ENCODE data around the gene SPRED2.

SPRED2 gene

DNA sequence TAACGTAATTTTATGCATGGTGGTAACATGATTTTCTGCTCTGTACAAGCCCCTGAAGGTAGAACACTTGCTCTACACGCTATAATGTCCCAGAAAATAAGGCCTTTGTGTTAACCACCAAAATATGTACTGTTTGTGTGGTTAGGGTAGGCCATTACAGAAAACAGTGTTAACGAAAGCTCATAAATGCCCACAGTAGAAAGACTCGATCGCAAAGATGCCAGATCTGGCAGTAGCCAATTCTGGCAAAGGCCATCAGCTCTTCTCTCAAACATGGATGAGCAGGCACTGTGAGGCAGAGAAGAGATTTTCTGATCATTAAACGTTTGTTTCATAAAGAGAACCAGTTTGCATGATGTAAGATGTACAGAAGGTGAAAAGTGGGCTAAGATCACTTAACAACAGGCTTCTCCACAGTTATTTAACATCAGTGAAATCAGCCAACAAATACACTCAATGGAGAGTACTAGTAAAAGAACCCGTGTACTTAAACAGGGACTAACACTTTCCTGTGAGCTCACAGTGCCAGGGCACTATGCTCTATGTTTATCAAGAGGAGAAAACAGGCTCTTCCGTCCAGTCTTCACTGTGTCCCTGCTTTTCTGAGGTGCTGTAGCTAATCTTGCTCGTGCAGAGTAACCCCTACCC is 80.3 kb downstream of the SPRED2 start:
- no peak overlapping the region for H3K4me3 ChIP-seq (ENCODE audit: low read depth, low read length)
- no peak for DNase-seq (ENCODE audit: low read depth)
- TF ChIP-seq, protein P1, sequence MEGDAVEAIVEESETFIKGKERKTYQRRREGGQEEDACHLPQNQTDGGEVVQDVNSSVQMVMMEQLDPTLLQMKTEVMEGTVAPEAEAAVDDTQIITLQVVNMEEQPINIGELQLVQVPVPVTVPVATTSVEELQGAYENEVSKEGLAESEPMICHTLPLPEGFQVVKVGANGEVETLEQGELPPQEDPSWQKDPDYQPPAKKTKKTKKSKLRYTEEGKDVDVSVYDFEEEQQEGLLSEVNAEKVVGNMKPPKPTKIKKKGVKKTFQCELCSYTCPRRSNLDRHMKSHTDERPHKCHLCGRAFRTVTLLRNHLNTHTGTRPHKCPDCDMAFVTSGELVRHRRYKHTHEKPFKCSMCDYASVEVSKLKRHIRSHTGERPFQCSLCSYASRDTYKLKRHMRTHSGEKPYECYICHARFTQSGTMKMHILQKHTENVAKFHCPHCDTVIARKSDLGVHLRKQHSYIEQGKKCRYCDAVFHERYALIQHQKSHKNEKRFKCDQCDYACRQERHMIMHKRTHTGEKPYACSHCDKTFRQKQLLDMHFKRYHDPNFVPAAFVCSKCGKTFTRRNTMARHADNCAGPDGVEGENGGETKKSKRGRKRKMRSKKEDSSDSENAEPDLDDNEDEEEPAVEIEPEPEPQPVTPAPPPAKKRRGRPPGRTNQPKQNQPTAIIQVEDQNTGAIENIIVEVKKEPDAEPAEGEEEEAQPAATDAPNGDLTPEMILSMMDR (IDR thresholded peaks at IDR 0.05; ENCODE audit: low read depth, low read length) = no peak
- TF ChIP-seq, protein P2, sequence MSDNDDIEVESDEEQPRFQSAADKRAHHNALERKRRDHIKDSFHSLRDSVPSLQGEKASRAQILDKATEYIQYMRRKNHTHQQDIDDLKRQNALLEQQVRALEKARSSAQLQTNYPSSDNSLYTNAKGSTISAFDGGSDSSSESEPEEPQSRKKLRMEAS (IDR thresholded peaks at IDR 0.05; ENCODE audit: low read depth, low read length) = no peak
- TF ChIP-seq MYC (IDR thresholded peaks at IDR 0.05; ENCODE audit: low read depth, low read length) (no peak), POLR2A (IDR thresholded peaks at IDR 0.05; ENCODE audit: extremely low read depth, insufficient read length) (no peak)

DNA sequence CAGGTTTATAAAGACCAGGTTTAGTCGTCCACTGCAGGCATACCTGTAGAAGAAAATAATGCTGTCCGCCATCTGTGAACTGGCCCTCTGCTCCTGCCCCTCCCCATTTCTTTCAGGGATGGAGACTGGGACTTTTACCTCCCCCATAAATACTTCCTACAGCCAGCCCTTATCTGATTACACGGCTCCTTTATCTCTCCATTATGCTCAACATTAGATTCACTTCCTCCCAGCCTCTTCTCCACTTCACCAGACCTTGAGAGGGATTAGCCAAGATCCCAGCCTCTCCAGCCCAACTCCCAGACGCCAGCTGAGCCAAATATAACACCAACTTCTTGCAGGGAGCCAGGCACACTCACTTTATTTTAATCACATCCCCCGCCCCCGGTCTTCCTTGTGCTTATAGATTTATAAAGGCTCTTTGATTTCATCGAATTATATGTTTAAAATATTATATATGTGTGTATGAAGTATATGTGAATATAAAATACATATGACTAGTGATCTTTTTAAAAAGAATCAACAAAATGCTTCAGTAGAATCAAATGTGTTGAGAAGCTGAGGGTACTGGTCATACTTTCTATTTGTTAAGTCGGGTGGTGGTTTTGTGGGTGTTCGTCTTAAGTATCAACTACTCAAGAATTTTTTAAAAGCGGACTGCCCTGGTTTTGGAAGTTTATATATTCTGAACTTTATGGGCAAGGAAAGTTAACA is 81.0 kb downstream of the SPRED2 start:
- TF ChIP-seq, protein P1 (IDR thresholded peaks at IDR 0.05; ENCODE audit: low read depth, low read length) = no peak
- TF ChIP-seq MYC (IDR thresholded peaks at IDR 0.05; ENCODE audit: low read depth, low read length) (no peak), POLR2A (IDR thresholded peaks at IDR 0.05; ENCODE audit: extremely low read depth, insufficient read length) (no peak)
- no peak overlapping the region for H3K4me3 ChIP-seq (ENCODE audit: low read depth, low read length)
- peak; percentile 31 for DNase-seq (ENCODE audit: low read depth)

DNA sequence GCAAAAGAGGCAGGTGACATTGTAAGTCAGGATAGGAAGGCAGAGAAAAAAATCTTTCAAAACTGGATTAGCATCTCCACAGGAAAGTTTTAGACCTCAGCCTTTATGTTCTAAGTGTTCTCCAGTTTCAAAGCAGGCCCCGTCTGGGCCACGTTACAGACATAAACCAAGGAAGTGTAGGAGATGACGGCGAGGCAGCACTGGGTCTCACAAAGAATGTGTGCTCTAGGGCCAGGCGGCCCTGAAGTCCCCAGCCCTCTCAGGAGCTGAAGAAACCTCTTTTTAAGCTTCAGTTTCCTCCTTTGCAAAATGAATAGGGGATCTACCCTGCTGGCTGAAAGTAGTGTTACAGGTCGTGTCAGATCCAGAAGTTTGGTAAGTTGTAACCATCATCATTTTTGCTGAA is 81.7 kb downstream of the SPRED2 start:
- peak; percentile 41 for DNase-seq (ENCODE audit: low read depth)
- no peak for TF ChIP-seq POLR2A (IDR thresholded peaks at IDR 0.05; ENCODE audit: extremely low read depth, insufficient read length)
- TF ChIP-seq, protein P1 (IDR thresholded peaks at IDR 0.05; ENCODE audit: low read depth, low read length) = peak; percentile 7
- no peak overlapping the region for H3K4me3 ChIP-seq (ENCODE audit: low read depth, low read length)

DNA sequence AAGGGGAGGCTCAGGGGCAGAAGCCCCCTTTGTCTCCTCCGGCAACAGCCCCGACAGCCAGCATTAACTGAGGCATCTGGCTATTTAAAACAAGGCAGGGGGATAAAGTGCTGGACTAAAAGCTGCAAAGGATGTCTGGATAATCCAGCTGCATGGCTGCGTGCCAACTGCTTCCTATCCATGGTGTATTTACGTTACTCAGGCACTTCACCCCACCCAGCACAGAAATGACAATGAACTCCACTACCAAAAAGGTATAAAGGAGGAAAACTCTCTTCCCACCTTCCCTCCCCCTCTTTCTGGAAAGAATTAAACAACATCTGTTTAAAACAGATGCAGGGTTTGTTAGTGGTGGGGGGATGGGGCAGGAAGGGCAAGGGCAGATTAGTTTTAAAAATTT is 82.5 kb downstream of the SPRED2 start:
- no peak overlapping the region for H3K4me3 ChIP-seq (ENCODE audit: low read depth, low read length)
- no peak for TF ChIP-seq MYC (IDR thresholded peaks at IDR 0.05; ENCODE audit: low read depth, low read length)
- TF ChIP-seq, protein P2 (IDR thresholded peaks at IDR 0.05; ENCODE audit: low read depth, low read length) = no peak
- TF ChIP-seq POLR2A (IDR thresholded peaks at IDR 0.05; ENCODE audit: extremely low read depth, insufficient read length) = no peak
- TF ChIP-seq, protein P1 (IDR thresholded peaks at IDR 0.05; ENCODE audit: low read depth, low read length) = no peak
- DNase-seq (ENCODE audit: low read depth) = no peak

DNA sequence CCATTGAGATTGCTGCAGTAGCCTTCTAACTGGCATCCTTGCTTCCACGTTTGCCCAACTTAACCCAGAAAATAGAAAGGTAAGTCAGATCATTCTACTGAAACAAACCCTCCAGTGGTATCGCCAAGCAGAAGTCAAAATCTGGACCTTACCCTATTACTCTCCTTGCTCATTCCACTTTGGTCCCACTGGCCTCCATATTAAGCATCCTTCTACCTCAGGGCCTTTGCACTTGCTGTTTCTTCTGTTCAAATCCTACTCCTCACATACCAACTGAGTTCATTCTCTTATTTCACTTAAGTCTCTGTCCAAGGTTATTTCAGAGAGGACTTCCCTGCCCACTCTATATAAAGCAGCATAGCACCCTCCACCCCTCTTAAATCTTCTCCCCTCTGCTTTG is 84.5 kb downstream of the SPRED2 start:
- TF ChIP-seq POLR2A (IDR thresholded peaks at IDR 0.05; ENCODE audit: extremely low read depth, insufficient read length) = no peak
- TF ChIP-seq, protein P2 (IDR thresholded peaks at IDR 0.05; ENCODE audit: low read depth, low read length) = no peak
- no peak overlapping the region for H3K4me3 ChIP-seq (ENCODE audit: low read depth, low read length)
- no peak for DNase-seq (ENCODE audit: low read depth)

DNA sequence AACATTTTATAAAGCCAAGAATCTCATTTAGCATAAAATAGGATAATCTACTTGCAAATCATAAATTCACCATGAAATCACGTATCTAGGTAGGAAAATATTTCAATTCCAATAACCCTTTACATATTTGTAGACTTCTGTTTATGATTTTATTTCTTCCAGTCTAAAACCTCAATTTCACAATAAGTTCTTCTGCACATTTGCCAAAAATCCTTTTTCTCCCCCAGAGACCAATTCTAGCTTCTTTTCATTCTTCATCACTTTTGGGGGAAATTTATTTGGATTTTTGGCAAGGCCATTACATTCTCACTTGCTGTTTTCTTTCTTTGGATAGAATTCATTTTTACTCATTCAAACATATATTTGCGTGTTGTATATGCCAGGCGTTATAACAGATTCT is 86.8 kb downstream of the SPRED2 start:
- no peak overlapping the region for H3K4me3 ChIP-seq (ENCODE audit: low read depth, low read length)
- TF ChIP-seq MYC (IDR thresholded peaks at IDR 0.05; ENCODE audit: low read depth, low read length) (no peak), POLR2A (IDR thresholded peaks at IDR 0.05; ENCODE audit: extremely low read depth, insufficient read length) (no peak)
- TF ChIP-seq, protein P2 (IDR thresholded peaks at IDR 0.05; ENCODE audit: low read depth, low read length) = no peak
- TF ChIP-seq, protein P1 (IDR thresholded peaks at IDR 0.05; ENCODE audit: low read depth, low read length) = no peak
- no peak for DNase-seq (ENCODE audit: low read depth)
